ENCODE data around the gene MCTP2.

MCTP2 gene

GRCh38 chr15:94287794-94288246 lies 56.5 kb downstream of the MCTP2 start:
- no peak for TF ChIP-seq ZFX (IDR thresholded peaks at IDR 0.05; ENCODE audit: borderline replicate concordance)
- TF ChIP-seq, protein P1, sequence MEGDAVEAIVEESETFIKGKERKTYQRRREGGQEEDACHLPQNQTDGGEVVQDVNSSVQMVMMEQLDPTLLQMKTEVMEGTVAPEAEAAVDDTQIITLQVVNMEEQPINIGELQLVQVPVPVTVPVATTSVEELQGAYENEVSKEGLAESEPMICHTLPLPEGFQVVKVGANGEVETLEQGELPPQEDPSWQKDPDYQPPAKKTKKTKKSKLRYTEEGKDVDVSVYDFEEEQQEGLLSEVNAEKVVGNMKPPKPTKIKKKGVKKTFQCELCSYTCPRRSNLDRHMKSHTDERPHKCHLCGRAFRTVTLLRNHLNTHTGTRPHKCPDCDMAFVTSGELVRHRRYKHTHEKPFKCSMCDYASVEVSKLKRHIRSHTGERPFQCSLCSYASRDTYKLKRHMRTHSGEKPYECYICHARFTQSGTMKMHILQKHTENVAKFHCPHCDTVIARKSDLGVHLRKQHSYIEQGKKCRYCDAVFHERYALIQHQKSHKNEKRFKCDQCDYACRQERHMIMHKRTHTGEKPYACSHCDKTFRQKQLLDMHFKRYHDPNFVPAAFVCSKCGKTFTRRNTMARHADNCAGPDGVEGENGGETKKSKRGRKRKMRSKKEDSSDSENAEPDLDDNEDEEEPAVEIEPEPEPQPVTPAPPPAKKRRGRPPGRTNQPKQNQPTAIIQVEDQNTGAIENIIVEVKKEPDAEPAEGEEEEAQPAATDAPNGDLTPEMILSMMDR (IDR thresholded peaks at IDR 0.05): no peak
- no peak overlapping the region for H3K27ac ChIP-seq

GRCh38 chr15:94290730-94291129 lies 59.4 kb downstream of the MCTP2 start:
- TF ChIP-seq, protein P1 (IDR thresholded peaks at IDR 0.05): no peak
- no peak for TF ChIP-seq ZFX (IDR thresholded peaks at IDR 0.05; ENCODE audit: borderline replicate concordance)
- H3K27ac ChIP-seq: no peak overlapping the region

DNA sequence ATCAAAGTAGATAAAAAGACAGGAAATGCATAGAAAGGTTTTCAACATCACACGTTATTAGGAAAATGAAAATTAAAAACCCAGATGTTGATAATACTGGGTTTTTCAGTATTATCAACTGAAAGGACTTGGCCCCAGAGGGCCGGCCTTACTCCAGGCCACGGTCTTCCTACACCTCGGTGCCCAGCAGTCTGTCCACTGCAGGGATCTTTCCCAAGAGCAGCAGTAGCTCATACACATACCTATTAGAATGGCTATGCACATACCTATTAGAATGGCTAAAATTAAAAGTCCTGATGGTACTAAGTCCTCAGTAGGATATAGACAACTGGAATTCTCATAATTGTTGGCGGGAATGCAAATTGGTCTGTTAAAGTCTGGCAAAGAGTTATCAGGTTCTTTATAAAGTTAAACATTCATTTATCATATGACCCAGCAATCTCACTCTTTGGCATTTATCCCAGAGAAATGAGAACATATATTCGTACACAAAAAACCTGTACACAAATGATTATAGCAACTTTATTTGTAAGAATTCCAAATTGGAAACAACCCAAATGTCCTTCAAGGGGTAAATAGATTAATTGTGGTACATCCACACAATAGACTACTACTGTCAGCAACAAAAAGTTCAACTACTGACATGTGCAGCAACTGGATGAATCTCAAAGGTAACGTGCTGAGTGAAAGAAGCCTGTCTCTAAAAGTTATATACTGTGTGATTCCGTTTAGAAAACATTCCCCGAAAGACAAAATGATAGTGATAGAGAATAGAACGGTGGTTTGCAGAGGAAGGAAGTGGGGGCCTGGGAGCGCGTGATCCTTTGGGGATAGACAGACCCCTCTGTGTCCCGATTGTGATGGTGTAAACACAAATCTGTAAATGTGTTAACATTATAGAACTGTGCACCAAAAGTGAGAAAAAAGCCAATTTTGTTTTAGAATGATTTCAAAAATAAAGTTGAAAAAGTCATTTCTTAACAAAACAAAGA lies 62.3 kb downstream of the MCTP2 start:
- peak overlapping the region; percentile 19; the same call in 1 of the 2 replicates for H3K27ac ChIP-seq
- no peak for TF ChIP-seq ZFX (IDR thresholded peaks at IDR 0.05; ENCODE audit: borderline replicate concordance)
- TF ChIP-seq, protein P1 (IDR thresholded peaks at IDR 0.05): no peak

GRCh38 chr15:94294556-94294955 lies 63.2 kb downstream of the MCTP2 start:
- no peak overlapping the region for H3K27ac ChIP-seq
- no peak for TF ChIP-seq ZFX (IDR thresholded peaks at IDR 0.05; ENCODE audit: borderline replicate concordance)
- TF ChIP-seq, protein P1 (IDR thresholded peaks at IDR 0.05): no peak

- no peak overlapping the region for H3K27ac ChIP-seq
- TF ChIP-seq, protein P1 (IDR thresholded peaks at IDR 0.05): no peak
- TF ChIP-seq ZFX (IDR thresholded peaks at IDR 0.05; ENCODE audit: borderline replicate concordance): no peak
Measured at GRCh38 chr15:94295275-94295674, 63.9 kb downstream of the MCTP2 start.

DNA sequence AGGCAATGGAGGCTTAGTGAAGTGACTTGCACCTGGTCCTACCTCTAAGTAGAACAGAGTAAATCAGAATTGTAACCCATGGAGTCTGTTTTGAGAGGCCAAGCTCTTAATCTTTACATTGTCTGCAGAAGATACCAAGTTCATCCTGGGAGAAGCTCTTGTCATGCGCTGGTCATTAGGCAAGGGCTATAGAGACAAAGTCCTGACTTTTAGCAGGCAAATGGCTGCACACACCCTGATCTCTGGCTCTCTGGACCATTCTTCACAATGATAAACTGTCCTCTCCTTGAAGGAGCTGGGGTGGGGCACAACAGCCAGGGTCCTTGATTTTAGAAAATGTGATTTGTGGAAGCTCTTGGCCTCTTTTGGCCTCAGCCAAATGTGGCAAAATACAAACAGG lies 65.4 kb downstream of the MCTP2 start:
- no peak overlapping the region for H3K27ac ChIP-seq
- TF ChIP-seq, protein P1 (IDR thresholded peaks at IDR 0.05): no peak
- no peak for TF ChIP-seq ZFX (IDR thresholded peaks at IDR 0.05; ENCODE audit: borderline replicate concordance)

DNA sequence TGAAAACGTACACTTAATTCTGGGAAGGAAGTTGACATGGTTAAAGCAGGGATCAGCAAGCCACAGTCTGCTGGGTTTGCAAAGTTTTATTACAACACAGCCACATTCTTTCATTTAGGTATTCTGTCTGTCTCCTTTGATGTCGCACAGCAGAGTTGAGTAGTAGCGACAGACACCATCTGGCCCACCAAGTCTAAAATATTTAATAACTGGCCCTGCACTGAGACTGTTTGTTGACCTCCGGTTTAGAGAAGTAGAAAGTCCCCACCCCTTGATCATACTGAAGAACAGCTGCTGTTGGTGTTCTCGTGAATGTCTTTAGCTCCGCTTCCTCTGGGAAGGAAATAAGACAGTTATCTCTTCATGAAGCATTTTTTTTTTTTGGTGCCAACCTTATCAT lies 66.2 kb downstream of the MCTP2 start:
- no peak overlapping the region for H3K27ac ChIP-seq
- no peak for TF ChIP-seq ZFX (IDR thresholded peaks at IDR 0.05; ENCODE audit: borderline replicate concordance)
- TF ChIP-seq, protein P1 (IDR thresholded peaks at IDR 0.05): no peak
